SK-N-SH treated with all-trans-retinoic acid at 6 μM for 48 hours (cell line): ENCODE measurements around the gene IL17RC.

Experiments used
- ARNTL ChIP-seq: fragments of 450-650 bp; formaldehyde crosslinking; IDR thresholded peaks from 2 replicates; pipeline ENCODE4 v1.5.0; 2020; ENCODE audit warnings: low read depth, mild to moderate bottlenecking, moderate library complexity, borderline replicate concordance
- CSDC2 ChIP-seq: fragments of 250-450 bp; sonication (Bioruptor Pico); IDR thresholded peaks from 2 replicates; pipeline ENCODE4 v1.5.0; 2020; ENCODE audit warnings: mild to moderate bottlenecking, moderate library complexity
- GLIS3 ChIP-seq: fragments of 250-450 bp; sonication (Bioruptor Pico); IDR thresholded peaks from 2 replicates; pipeline ENCODE4 v1.5.0; 2020; ENCODE audit warnings: mild to moderate bottlenecking, moderate library complexity
- SNAI2 ChIP-seq: fragments of 250-450 bp; sonication (Bioruptor Pico); IDR thresholded peaks from 2 replicates; pipeline ENCODE4 v1.5.0; 2020; ENCODE audit warnings: mild to moderate bottlenecking, moderate library complexity
- ZFP3 ChIP-seq: fragments of 250-450 bp; sonication (Bioruptor Pico); IDR thresholded peaks from 2 replicates; pipeline ENCODE4 v1.5.0; 2020; ENCODE audit warnings: mild to moderate bottlenecking, moderate library complexity
- ZFP30 ChIP-seq: fragments of 450-650 bp; formaldehyde crosslinking; IDR thresholded peaks from 2 replicates; pipeline ENCODE4 v1.5.0; 2022; ENCODE audit warnings: mild to moderate bottlenecking, moderate library complexity
- ZNF70 ChIP-seq: fragments of 450-650 bp; formaldehyde crosslinking; IDR thresholded peaks from 2 replicates; pipeline ENCODE4 v1.5.0; 2020; ENCODE audit warnings: mild to moderate bottlenecking, moderate library complexity
- ZNF8 ChIP-seq: fragments of 450-650 bp; formaldehyde crosslinking; IDR thresholded peaks from 2 replicates; pipeline ENCODE4 v1.5.0; 2020; ENCODE audit warnings: mild to moderate bottlenecking, moderate library complexity
- TF ChIP-seq, protein P1 (sequence below): fragments of 250-450 bp; sonication (Bioruptor Pico); IDR thresholded peaks from 2 replicates; pipeline ENCODE4 v1.5.1; 2020; ENCODE audit warnings: low read depth, mild to moderate bottlenecking, moderate library complexity
- TF ChIP-seq, protein P2 (sequence below): fragments of 250-450 bp; sonication (Bioruptor Pico); IDR thresholded peaks from 2 replicates; pipeline ENCODE4 v1.8.0; 2021; ENCODE audit warnings: low read depth, mild to moderate bottlenecking, moderate library complexity, borderline replicate concordance
- TF ChIP-seq, protein P3 (sequence below): fragments of 250-450 bp; sonication (Bioruptor Pico); IDR thresholded peaks from 2 replicates; pipeline ENCODE4 v1.5.1; 2021; ENCODE audit warnings: mild to moderate bottlenecking, moderate library complexity
- TF ChIP-seq, protein P4 (sequence below): fragments of 250-450 bp; sonication (Bioruptor Pico); IDR thresholded peaks from 2 replicates; pipeline ENCODE4 v1.8.0; 2020; ENCODE audit warnings: mild to moderate bottlenecking, moderate library complexity, borderline replicate concordance
- TF ChIP-seq, protein P5 (sequence below): fragments of 250-450 bp; sonication (Bioruptor Pico); IDR thresholded peaks from 2 replicates; pipeline ENCODE4 v1.5.0; 2020; ENCODE audit warnings: mild to moderate bottlenecking, moderate library complexity

DNA sequence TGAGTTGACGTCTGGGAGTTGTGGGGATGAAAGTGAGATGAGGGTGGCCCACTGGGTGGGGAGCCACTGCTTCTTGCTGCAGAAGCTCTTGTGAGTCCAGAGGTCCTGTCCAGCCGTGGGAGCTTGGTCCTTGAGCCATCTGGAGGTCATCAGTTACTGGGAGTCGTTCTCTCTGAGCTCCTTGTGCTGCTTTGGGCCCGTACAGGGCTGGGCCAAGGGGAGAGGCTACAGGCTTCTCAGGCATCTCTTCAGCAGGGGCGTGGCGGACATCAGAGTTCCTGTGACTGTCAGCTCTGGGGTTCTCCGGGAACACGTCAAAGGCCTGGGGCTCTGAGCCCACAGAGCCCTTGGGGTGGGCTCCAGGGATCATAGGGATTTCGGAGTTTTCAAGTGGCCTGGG lies 32.7 kb downstream of the IL17RC start:
- TF ChIP-seq, protein P1, sequence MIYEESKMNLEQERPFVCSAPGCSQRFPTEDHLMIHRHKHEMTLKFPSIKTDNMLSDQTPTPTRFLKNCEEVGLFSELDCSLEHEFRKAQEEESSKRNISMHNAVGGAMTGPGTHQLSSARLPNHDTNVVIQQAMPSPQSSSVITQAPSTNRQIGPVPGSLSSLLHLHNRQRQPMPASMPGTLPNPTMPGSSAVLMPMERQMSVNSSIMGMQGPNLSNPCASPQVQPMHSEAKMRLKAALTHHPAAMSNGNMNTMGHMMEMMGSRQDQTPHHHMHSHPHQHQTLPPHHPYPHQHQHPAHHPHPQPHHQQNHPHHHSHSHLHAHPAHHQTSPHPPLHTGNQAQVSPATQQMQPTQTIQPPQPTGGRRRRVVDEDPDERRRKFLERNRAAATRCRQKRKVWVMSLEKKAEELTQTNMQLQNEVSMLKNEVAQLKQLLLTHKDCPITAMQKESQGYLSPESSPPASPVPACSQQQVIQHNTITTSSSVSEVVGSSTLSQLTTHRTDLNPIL, result no peak
- TF ChIP-seq SNAI2 (CRISPR knock-in tag), result no peak
- TF ChIP-seq, protein P2, sequence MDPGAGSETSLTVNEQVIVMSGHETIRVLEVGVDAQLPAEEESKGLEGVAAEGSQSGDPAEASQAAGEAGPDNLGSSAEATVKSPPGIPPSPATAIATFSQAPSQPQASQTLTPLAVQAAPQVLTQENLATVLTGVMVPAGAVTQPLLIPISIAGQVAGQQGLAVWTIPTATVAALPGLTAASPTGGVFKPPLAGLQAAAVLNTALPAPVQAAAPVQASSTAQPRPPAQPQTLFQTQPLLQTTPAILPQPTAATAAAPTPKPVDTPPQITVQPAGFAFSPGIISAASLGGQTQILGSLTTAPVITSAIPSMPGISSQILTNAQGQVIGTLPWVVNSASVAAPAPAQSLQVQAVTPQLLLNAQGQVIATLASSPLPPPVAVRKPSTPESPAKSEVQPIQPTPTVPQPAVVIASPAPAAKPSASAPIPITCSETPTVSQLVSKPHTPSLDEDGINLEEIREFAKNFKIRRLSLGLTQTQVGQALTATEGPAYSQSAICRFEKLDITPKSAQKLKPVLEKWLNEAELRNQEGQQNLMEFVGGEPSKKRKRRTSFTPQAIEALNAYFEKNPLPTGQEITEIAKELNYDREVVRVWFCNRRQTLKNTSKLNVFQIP (CRISPR knock-in tag), result no peak
- TF ChIP-seq, protein P3, sequence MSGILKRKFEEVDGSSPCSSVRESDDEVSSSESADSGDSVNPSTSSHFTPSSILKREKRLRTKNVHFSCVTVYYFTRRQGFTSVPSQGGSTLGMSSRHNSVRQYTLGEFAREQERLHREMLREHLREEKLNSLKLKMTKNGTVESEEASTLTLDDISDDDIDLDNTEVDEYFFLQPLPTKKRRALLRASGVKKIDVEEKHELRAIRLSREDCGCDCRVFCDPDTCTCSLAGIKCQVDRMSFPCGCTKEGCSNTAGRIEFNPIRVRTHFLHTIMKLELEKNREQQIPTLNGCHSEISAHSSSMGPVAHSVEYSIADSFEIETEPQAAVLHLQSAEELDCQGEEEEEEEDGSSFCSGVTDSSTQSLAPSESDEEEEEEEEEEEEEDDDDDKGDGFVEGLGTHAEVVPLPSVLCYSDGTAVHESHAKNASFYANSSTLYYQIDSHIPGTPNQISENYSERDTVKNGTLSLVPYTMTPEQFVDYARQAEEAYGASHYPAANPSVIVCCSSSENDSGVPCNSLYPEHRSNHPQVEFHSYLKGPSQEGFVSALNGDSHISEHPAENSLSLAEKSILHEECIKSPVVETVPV (CRISPR knock-in tag), result no peak
- TF ChIP-seq ZNF8 (CRISPR knock-in tag), result no peak
- TF ChIP-seq ZFP3 (CRISPR knock-in tag), result no peak
- TF ChIP-seq, protein P4, sequence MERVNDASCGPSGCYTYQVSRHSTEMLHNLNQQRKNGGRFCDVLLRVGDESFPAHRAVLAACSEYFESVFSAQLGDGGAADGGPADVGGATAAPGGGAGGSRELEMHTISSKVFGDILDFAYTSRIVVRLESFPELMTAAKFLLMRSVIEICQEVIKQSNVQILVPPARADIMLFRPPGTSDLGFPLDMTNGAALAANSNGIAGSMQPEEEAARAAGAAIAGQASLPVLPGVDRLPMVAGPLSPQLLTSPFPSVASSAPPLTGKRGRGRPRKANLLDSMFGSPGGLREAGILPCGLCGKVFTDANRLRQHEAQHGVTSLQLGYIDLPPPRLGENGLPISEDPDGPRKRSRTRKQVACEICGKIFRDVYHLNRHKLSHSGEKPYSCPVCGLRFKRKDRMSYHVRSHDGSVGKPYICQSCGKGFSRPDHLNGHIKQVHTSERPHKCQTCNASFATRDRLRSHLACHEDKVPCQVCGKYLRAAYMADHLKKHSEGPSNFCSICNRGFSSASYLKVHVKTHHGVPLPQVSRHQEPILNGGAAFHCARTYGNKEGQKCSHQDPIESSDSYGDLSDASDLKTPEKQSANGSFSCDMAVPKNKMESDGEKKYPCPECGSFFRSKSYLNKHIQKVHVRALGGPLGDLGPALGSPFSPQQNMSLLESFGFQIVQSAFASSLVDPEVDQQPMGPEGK (CRISPR knock-in tag), result no peak
- no peak for TF ChIP-seq ZFP30
- TF ChIP-seq, protein P5, sequence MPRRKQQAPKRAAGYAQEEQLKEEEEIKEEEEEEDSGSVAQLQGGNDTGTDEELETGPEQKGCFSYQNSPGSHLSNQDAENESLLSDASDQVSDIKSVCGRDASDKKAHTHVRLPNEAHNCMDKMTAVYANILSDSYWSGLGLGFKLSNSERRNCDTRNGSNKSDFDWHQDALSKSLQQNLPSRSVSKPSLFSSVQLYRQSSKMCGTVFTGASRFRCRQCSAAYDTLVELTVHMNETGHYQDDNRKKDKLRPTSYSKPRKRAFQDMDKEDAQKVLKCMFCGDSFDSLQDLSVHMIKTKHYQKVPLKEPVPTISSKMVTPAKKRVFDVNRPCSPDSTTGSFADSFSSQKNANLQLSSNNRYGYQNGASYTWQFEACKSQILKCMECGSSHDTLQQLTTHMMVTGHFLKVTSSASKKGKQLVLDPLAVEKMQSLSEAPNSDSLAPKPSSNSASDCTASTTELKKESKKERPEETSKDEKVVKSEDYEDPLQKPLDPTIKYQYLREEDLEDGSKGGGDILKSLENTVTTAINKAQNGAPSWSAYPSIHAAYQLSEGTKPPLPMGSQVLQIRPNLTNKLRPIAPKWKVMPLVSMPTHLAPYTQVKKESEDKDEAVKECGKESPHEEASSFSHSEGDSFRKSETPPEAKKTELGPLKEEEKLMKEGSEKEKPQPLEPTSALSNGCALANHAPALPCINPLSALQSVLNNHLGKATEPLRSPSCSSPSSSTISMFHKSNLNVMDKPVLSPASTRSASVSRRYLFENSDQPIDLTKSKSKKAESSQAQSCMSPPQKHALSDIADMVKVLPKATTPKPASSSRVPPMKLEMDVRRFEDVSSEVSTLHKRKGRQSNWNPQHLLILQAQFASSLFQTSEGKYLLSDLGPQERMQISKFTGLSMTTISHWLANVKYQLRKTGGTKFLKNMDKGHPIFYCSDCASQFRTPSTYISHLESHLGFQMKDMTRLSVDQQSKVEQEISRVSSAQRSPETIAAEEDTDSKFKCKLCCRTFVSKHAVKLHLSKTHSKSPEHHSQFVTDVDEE (CRISPR knock-in tag), result no peak
- no peak for TF ChIP-seq ZNF70
- TF ChIP-seq GLIS3, result no peak
- TF ChIP-seq ARNTL (CRISPR knock-in tag), result no peak
- TF ChIP-seq CSDC2 (CRISPR knock-in tag), result no peak
